A673 (cell line): Measurements from ENCODE around the gene TBCA. TPM values are rescaled to one million over a fixed set of nuclear protein-coding genes. Genes with fewer than 3 reads are reported as not detected.

Experiments
- BruUV-seq: library from RNA; stranded (reverse); fragments of 400-500 nt; replicated peaks from 2 replicates; lab custom pipeline; 2021; lab: Mats Ljungman, UMichigan
- CTCF ChIA-PET: fragments of 300-600 bp; sonication (Branson Sonifier 250); formaldehyde crosslinking; loops from one replicate; lab custom pipeline; 2022; ENCODE audit warnings: antibody characterized with exemption; lab: Charles Lee
- POLR2A ChIA-PET: fragments of 300-600 bp; sonication (Branson Sonifier 250); formaldehyde crosslinking; loops from one replicate; lab custom pipeline; 2022; ENCODE audit warnings: antibody characterized with exemption; ENCODE audit not compliant: low non-redundant PET; lab: Charles Lee
- DNase-seq: peaks from one replicate; pipeline ENCODE4 v3.0.0-alpha.2; 2015; ENCODE audit warnings: low spot score
- H3K27ac ChIP-seq: fragments of 200-600 bp; sonication (generic); 2 replicates; pipeline ENCODE4 v1.5.1; 2016; ENCODE audit warnings: mixed run types, low read depth, mild to moderate bottlenecking, mixed read lengths, antibody characterized with exemption, low read length; ENCODE audit not compliant: poor library complexity, severe bottlenecking
- H3K27me3 ChIP-seq: fragments of 200-600 bp; sonication (generic); replicated peaks from 2 replicates; pipeline ENCODE4 v1.6.1; 2017; ENCODE audit warnings: mixed run types, low read depth, mild to moderate bottlenecking, mixed read lengths, antibody characterized with exemption, low read length; ENCODE audit not compliant: insufficient read depth, poor library complexity
- H3K36me3 ChIP-seq: fragments of 200-600 bp; sonication (generic); 2 replicates; pipeline ENCODE4 v1.6.1; 2016; ENCODE audit warnings: mixed run types, mild to moderate bottlenecking, mixed read lengths, antibody characterized with exemption, low read length; ENCODE audit not compliant: insufficient read depth, poor library complexity, severe bottlenecking
- H3K4me1 ChIP-seq: fragments of 200-600 bp; sonication (generic); 2 replicates; pipeline ENCODE4 v1.6.1; 2017; ENCODE audit warnings: mixed run types, mild to moderate bottlenecking, mixed read lengths, antibody characterized with exemption, low read length; ENCODE audit not compliant: insufficient read depth, poor library complexity, severe bottlenecking
- H3K4me3 ChIP-seq: fragments of 200-600 bp; sonication (generic); 2 replicates; pipeline ENCODE4 v1.5.1; 2016; ENCODE audit warnings: low read depth, mixed run types, mild to moderate bottlenecking, mixed read lengths, low read length; ENCODE audit not compliant: poor library complexity, severe bottlenecking
- H3K9me3 ChIP-seq: fragments of 200-600 bp; sonication (generic); 2 replicates; pipeline ENCODE4 v1.6.1; 2016; ENCODE audit warnings: mixed run types, low read depth, mild to moderate bottlenecking, mixed read lengths, antibody characterized with exemption, low read length; ENCODE audit not compliant: poor library complexity, severe bottlenecking
- CTCF ChIP-seq: fragments of 300-800, 200-600 bp; sonication (generic); conservative IDR thresholded peaks from 2 replicates; pipeline ENCODE4 v1.5.1; 2017; ENCODE audit warnings: low read depth, mild to moderate bottlenecking, antibody characterized with exemption, low read length, moderate library complexity, mixed read lengths
- EZH2 ChIP-seq: fragments of 200-600 bp; sonication (generic); IDR thresholded peaks from 2 replicates; pipeline ENCODE4 v1.6.1; 2017; ENCODE audit warnings: borderline replicate concordance, low read depth, mild to moderate bottlenecking, mixed read lengths, antibody characterized with exemption, low read length; ENCODE audit not compliant: poor library complexity, severe bottlenecking
- intact Hi-C: fragments of 100-400 bp; cut with micrococcal nuclease; formaldehyde crosslinking; loops from one replicate; pipeline ENCODE4 v1.10.0; 2022; ENCODE audit not compliant: unreplicated experiment
- total RNA-seq: library from RNA; stranded (reverse); gene quantifications from 2 replicates; pipeline ENCODE4 v1.2.3, GENCODE V29; 2021

Gene TBCA
- total RNA-seq, 1 experiment from 2014 or later = 297 TPM

- TF ChIP-seq EZH2 (no peak), CTCF (no peak)
- ChIA-PET POLR2A (no interaction called here), CTCF (no interaction called here)
- no TSS peak for BruUV-seq
- intact Hi-C loops = no loop called here
- Histone ChIP-seq H3K36me3 (no peaks in the 10 kb centered on the region), H3K27ac (no peak overlapping the region), H3K27me3 (peaks cover 6% of the 10 kb centered on the region), H3K9me3 (no peaks in the 10 kb centered on the region), H3K4me3 (no peak overlapping the region), H3K4me1 (no peaks in the 10 kb centered on the region)
- DNase-seq = no peak
These were observed 36.9 kb upstream of the TBCA start for GRCh38 chr5:77812926-77813589.

DNA sequence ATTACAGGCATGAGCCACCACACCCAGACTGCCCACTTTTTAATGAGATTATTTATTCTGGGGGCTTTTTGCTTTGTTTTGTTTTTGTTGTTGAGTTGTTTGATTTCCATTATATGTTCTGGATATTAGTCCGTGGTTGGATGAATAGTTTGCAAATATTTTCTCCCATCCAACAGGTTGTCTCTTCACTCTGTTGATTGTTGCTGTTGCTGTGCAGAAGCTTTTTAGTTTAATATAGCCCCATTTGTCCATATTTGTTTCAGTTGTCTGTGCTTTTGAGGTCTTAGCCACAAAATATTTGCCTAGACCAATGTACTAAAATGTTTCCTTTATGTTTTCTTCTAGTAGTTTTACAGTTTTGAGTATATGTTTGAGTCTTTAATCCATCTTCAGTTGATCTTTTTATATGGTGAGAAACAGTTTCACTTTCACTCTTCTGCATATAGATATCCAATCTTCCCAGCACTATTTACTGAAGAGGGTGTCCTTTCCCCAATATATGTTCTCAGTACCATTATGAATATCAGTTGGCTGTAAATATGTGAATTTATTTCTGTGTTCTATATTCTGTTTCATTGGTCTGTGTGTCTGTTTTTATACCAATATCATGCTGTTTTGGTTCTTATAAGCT, 30.2 kb upstream of the TBCA start:
- no peak overlapping the region for H3K27ac ChIP-seq
- H3K4me1 ChIP-seq = no peaks in the 10 kb centered on the region
- ChIA-PET POLR2A (no interaction called here), CTCF (no interaction called here)
- peaks cover 3% of the 10 kb centered on the region for H3K9me3 ChIP-seq
- no peak for TF ChIP-seq EZH2
- TF ChIP-seq CTCF = no peak
- intact Hi-C loops = no loop called here
- no peak for DNase-seq
- no peaks in the 10 kb centered on the region for H3K36me3 ChIP-seq
- BruUV-seq = no TSS peak
- no peak overlapping the region for H3K4me3 ChIP-seq
- H3K27me3 ChIP-seq = peaks cover 14% of the 10 kb centered on the region

DNA sequence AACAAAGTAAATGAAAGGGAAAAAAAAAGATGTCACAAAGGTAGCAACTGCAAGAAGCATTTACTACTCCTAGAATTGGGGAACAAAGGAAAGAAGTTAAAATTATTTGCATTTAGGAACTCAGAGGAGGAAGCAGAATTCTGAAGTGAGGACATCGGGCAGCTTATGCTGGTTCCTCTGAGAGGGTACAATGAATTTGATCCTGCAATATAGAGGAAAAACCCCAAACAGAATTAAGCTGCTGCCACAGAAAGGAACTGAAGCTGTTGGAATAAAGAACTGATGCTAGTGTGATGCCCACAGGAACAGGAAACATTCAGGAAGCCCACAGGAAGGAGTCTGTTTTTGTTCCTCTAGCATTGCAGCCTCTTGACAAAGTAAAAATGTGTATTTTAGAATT, 22.3 kb upstream of the TBCA start:
- Histone ChIP-seq H3K9me3 (peaks cover 7% of the 10 kb centered on the region), H3K4me3 (no peak overlapping the region), H3K4me1 (no peaks in the 10 kb centered on the region), H3K36me3 (no peaks in the 10 kb centered on the region), H3K27ac (no peak overlapping the region), H3K27me3 (peaks cover 53% of the 10 kb centered on the region)
- DNase-seq = no peak
- TF ChIP-seq CTCF = no peak
- TF ChIP-seq EZH2 = no peak
- BruUV-seq = no TSS peak
- intact Hi-C loops = no loop called here
- CTCF ChIA-PET = no interaction called here
- POLR2A ChIA-PET = no interaction called here
